ENCODE data around the gene C1orf52. TPM values are rescaled to one million over a fixed set of nuclear protein-coding genes. Genes with fewer than 3 reads are reported as not detected.
"Not testable (repeated sequence)": the region's sequence is repeated elsewhere in the genome, so short reads cannot be mapped to it uniquely, and the experiment has no call there.

C1orf52 gene
- total RNA-seq, 1 experiment from 2014 or later, result 22.5 TPM

DNA sequence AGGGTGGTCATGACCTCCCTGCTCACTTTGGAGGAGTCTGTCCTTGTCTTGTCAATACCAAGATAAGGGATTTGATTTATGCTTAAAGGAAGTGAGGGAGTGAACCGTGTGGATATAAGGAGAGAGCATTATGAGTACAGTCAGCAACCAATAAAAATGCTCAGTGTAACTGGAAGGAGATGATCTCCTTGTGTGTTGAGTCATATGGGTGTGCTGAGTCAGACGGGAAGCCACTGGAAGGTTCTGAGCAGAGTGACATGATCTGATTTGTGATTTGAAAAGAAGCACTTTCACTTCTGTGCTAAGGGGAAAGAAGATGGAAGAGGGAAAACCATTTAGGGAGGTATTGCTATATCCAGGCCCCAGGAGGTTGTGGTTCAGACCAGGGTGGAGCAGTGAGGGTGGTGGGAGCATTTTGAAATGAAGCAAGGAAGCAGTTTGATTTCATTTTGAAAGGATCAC, 19.4 kb upstream of the C1orf52 start:
- peak; percentile 97 for DNase-seq (ENCODE audit: low read depth)

DNA sequence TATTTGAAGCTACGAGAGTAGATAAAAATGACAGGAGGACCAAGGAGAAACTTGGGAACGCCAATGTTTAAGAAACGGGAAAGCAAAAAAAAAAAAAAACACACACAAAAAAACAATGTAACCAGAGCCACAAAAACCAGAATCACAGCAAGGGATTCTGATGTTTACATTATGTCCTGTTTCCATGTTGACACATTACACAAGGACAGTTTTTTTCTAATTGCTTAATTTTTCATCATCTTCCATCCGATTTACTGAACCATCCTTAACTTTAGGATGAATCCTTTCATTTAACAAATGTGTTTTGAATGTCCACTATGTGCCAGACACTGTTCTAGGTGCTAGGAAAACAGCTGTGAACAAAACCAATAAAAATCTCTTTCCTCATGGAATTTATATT, 18.3 kb upstream of the C1orf52 start:
- DNase-seq (ENCODE audit: low read depth), result no peak

DNA sequence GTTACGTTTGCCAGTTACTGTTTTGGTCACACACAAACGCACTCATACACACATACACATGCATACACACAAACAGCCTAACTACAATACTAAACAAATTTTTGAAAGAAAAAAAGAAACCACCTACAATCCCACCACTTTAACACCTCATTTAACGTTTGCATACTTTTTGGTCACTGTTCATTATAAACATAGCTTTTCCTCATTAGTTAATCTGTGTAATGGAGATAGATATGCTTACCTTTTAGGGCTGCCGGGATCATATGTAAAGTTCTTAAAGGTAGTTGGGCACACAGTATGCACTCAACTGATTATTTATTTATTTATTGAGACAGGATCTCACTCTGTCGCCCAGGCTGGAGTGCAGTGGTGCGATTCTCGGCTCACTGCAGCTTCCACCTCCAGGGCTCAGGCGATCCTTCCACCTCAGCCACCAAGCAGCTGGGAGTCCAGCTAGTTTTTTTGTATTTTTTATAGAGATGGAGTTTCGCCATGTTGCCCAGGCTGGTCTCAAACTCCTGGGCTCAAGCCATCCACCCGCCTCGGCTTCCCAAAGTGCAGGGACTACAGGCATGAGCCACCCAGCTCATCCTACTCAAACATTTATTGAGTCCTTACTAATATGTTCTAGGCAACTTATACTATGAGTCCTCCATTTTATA, 17.6 kb upstream of the C1orf52 start:
- no peak for DNase-seq (ENCODE audit: low read depth)

DNA sequence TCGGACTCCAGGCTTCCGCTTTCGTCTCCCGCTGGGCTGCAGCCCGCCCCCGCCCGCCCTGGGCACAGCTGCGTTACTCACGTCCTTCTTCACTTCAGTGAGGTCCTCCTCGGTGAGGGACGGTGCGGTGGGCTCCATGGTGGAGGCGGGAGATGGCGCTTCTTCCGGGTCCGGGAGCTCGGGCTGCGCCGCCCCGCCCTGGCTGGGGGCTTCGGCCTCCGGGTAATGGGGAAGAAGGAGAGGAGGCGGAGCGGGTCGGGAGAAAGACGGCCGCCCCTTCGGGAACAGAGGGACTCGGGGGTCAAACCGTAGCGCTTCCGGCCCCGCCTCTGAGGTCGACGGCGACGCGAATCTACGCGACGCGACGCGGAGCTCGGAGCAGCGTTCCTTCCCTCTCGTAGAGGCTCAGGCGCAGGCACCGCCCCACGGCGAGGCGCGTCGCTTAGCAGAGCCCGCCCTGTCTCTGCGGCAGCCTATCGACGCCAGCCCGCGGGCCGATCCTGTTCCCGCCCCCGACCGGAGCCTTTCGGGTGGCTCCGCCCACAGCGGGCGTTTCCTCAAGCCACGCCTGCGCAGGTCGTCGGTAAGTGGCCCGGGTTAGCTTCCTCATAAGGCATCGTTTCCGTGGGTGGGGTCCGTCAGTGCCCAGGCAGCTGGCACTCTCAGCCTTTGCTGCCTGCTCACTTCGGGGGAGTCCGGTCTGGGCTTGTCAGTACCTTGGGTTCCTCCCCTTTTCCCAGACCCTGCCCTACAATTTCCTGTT, 16.9 kb upstream of the C1orf52 start, which contains the start of gene BCL10:
Gene BCL10 (minus strand): TSS at position 418 of the 763 bp plus-strand sequence. CDS start 280 bp downstream, at position 138.
- DNase-seq (ENCODE audit: low read depth), result peak; percentile 99

DNA sequence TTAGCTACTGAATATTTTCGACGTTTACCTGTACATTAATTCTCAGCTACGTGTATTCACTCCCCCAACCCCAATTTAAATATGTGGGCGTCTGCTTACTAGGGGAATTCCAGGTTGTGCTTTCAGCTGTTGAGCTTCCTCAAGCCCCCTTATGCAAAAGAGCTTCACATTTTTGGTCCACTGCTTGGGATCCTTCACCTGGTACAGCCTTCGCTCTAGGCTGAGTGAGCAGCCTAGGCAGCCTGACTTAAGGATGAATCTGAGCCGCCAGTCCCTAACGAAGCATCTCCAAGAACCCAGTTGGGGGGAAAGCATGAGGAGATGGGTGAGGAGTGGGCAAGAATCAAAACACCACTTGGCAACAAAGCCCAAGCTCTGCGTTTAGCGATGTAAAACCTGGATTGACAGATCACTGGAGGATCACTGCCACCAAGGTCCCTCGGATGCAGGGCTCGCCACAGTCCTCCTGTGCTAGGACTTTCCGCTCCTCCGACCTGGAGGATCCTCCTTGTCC, 16.3 kb upstream of the C1orf52 start:
- DNase-seq (ENCODE audit: low read depth), result no peak

DNA sequence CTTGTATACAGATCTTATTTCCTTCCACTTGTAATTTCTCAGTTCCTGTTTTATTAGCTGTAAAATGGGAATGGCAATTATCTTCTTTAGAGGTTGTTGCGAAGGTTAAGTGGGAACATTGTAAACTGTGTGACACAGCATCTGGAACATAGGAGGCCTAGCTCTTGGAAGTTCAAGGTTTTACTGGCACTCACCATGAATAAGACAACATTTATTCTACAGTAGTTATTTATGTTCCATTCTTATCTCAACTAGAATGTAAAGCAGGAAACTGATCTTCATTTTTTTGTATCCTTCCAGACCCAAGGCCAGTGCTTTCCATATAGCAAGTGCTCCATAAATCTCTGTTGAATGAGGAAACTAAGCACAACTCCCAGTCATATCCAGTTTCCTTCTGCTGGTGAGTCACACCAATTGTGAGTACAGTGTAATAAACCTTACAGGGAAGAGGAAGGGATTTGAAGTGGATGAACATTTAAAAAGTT, 15.5 kb upstream of the C1orf52 start:
- DNase-seq (ENCODE audit: low read depth), result peak; percentile 73

DNA sequence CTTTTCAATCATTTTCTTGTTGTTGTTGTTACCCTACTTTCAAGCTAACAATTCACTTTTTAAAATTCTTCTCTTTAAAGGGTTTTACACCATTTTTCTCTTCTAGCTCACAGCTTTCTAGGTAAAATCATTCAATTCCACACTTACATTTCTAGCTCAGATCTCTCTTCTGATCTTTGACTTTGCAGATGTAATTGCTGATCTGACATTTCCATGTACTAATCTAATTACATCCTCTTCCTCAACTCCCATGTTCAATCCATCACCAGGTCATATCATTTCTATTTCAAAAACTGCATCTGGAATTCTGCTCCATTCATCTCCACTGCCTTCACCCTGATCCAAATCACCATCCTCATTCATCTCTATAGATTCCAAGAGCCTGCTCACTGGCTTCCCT, 13.9 kb upstream of the C1orf52 start:
- no peak for DNase-seq (ENCODE audit: low read depth)

DNA sequence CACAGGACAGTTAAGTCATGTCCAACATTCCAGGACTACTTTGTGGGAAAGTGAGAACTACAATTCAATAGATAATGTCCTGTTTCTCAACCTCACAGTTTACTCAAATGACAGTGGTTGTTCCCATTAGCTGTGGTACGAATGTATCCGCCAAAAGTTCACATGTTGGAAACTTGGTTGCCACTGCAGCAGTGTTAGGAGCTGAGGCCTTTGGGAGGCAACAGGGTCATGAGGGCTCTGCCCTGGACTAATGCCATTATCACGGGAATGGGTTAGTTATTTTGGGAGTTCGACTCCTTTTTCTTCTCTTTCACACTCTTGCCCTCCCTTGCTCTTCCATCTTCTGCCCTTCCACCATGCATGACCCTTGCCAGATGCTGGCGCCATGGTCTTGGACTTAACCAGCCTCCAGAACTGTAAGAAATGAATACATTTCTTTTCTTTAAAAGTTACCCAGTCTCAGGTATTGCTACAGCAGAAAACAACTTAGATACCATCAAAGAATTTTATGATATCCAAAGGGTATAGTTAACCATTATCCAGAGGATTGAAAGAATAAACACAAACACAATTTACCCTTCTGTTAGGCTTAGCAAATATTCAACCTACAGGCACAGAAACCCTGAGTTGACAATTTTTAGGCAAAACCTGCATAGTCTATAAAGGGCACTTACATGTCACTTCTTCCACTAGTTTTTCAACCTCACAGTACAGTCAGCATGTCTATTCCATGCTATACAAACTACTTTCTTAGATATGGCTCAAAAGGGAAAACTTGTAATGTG, 9.5 kb upstream of the C1orf52 start:
- no peak for DNase-seq (ENCODE audit: low read depth)

DNA sequence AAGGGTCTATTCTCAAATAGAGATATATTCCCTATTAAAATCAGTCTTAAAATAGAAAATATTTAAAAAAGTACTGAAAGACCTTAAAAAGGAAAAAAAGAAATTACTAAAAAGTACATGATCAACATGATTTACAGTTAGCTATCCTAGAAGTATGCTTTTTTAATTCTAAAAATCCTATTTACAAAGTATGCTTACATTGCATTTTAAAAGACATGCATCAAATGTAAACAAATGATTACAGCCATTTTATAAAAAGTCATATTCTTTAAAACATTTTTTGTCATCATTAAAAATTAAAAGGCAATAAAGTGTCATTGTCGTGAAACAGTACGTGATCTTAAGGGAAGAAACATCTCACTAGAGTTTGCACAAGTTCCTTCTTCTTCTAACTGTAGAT, 7.9 kb upstream of the C1orf52 start:
- no peak for DNase-seq (ENCODE audit: low read depth)

DNA sequence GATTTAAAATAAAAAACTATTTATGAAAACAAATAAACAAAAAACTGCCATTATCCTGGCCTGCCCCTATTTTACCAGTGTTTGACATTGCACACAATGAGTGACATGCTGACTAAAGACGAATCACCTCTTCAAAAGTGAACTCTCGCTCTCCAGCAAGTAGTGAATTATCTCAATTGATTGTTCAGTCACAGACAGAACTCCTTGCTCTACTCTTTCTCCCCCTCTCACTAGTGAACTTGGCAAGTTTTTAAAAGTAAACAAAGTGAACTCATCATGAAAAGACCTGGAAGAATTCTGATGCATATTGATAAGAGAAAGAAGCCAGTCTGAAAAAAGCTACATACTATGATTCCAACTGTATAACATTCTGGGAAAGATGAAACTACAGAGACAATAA, 4.7 kb upstream of the C1orf52 start:
- no peak for DNase-seq (ENCODE audit: low read depth)

DNA sequence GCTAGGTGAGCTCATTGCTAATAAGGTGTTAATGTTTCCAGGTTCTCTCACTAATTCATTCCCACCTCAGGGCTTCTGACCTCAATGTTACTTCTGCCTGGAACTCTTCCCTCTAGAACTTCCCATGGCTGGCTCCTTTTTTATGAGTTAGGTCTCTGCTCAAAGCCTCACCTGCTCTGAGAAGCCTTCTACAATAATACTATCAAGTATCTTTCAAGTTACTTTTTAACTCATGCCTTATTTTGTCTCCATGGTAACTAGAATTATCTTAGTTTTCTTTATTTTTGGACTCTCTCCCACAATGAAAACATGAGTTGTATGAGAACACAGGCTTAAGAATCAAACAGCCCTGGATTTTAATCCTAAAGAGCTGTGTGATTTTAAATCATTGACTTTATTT, 3.5 kb upstream of the C1orf52 start:
- DNase-seq (ENCODE audit: low read depth), result no peak

DNA sequence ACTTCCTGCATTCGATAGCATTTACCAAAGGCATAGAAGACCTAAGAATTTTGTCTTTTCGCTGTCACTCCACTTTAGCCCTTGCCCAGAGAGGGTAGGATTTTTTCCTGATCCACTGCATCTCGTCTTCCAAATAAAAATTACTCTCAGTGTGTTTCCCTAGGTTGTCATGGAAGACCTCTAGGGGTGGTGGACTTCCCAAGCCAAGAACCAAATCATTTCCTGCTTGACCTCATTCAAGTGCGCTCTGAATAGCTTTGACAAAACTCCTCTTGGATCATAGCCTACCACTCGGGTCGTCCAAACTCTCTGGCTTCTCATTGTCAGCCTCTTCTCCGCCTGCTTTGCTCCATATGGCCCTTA, 431 bp upstream of the C1orf52 start:
- DNase-seq (ENCODE audit: low read depth), result peak; percentile 57

DNA sequence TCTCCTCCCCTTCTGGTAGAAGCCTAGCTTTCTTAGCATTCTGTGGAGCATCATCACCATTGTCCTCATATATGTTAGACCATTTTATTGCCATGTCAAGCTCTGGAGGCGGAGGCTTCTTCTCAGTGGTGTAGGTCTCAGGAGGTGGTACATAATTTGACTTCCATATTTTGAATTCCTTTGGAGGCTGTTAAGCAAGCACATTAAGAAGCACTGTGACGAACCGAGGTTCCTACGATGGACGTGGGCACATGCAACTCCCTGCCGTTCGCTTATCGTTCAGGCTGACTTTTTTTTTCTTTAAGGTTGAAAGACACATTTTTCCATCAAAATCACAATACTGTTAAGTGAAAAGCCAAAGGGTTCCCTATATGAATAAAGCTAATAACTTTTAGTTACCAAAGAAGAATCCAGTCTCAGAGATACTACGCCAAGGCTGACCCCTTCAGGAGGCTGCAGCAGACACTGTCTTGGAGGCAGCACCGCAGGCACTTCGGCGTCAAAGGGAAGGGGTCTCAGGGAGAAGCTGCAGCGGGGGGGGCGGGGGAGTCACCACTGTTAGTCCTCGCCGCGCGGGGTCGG, 835 bp downstream of the C1orf52 start:
- no peak for DNase-seq (ENCODE audit: low read depth)

DNA sequence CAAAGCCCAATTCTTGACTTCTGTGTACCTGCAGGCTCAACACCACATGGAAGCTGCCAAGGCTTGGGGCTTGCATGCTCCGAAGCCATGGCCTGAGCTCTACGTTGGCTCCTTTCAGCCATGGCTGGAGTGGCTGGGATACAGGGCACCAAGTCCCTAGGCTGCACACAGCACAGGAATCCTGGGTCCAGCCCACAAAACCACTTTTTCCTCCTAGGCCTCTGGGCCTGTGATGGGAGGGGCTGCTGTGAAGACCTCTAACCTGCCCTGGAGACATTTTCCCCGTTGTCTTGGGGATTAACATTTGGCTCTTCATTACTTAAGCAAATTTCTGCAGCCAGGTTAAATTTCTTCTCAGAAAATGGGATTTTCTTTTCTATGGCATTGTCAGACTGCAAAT, 10.4 kb downstream of the C1orf52 start:
- not testable (repeated sequence) for DNase-seq (ENCODE audit: low read depth)

DNA sequence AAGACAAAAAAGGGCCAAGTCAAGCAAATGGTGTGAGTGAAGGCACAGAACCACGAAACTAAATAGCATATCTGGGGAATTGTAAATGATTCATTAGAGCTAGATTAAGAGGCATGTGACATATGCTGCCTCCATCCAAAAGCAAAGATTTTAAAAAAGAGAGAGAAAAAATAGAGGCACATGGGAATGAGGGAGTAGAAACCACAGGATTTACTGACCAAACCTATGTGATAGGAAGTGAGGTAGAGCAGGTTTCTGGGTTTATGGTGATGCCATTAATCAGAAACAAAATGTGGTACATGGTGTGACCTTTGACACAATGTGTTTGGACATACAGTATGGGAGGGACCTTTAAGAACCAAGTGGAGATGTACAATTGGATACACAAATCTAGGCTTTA, 13.6 kb downstream of the C1orf52 start:
- DNase-seq (ENCODE audit: low read depth), result no peak

DNA sequence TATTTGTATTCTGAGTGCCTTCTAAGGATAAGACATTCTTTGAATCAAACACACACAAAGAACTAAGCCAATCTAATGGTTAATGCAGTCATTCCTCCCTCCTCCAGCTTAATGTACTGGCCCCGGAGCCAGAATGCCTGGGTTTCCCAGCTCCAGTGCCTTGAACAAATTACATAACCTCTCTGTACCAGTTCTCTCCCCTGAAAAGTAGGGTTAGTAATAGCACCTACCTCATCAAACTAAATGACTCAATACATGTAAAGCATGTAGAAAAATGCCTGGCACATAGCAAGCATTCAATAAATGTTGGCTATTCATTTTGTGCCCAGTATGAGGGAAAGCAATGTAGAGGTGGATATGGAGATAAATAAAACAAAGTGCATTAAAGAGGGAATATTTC, 14.0 kb downstream of the C1orf52 start:
- DNase-seq (ENCODE audit: low read depth), result no peak

DNA sequence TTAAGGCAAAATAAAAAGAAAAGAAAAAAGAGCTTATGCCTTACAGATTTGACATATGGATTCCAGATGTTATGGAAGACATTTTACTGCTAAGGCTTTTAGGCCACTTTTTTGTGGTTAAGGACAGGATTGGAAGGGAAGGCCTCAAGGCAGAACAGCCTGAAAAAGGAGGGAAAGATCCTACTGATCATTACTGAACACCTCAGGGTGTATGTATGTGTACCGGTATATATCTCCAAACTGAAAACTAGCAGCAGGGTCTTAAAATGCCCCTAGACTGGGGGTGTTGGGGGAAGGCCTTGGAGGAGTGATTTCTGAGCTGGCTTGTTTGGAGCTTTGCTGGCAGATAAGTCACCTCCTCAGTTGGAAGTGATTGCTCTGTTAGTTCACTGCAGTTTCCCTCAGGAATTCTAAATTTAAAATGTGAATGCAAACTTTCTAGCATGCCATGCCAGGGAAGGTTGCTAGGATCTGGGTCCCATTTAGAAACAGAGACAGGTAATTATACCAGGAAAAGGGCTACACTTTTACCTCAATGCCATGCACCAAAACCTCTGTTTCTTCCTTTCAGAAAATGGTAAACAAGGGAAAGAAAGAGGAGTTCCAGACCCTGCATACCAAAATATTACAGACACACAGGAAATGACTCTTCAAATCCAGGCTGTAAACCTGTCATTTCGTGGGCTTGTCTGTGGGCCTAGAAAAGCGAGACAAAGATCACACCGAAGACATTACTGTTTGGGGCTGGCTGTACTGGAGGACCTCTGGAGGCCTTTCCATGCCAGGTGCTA, 15.0 kb downstream of the C1orf52 start:
- peak; percentile 80 for DNase-seq (ENCODE audit: low read depth)

DNA sequence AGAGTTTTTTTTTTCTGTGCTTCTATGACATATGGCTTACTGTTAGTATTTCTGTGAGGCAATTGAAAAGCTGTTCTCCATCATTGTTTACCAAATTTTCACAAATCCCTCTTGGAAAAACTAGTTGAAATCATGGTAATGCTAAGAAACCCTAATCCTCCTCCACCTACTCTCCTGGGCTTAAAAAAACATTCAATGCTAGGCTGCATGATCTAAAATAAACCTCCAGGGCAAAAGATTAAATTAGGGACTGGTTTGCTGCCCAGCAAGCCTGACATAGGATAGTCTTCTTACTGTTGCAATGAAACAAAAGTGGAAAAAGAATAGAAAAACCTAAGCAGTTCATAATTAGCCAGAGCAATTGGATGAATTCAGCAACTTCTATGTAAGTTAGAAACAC, 16.1 kb downstream of the C1orf52 start:
- DNase-seq (ENCODE audit: low read depth), result peak; percentile 13

DNA sequence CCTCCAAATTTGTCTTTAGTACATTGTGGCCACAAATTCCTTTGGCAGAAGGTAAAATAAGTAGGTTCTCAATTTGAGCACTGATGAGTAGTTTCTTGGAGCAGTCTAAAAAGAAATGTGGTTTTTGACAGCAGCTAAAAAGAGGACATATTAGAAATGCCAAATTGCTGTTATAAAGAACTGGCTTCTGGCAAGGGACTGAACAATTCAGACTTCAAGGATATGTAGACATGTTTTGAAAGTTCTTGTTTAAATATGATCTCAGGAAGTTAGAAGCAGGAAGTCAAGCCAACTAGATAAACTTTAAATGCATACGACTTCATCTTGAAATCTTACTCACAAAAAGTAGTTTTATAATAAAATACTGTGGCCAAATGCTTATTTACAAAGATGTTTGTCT, 18.8 kb downstream of the C1orf52 start:
- DNase-seq (ENCODE audit: low read depth), result no peak

DNA sequence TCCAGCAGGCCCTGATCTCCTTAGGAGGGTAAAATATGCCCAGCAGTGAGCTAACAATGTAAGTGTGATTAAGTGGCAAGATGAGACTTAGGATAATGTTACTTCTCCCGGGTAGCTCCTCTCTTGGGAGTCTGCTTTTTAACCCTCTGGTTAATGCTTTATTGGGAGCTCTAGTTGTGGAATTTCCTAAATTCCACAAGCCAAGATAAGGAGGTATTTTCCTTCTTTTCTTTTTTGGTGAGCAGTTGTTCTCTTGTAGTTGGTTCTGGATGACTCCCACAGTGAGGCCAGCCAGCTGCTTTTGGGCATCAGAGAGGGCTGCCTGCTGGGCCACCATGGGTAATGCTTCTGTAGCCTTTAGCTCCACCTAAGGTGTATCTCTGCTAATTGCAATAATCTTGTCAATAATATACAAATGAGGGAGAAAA, 19.3 kb downstream of the C1orf52 start:
- DNase-seq (ENCODE audit: low read depth), result peak; percentile 30

DNA sequence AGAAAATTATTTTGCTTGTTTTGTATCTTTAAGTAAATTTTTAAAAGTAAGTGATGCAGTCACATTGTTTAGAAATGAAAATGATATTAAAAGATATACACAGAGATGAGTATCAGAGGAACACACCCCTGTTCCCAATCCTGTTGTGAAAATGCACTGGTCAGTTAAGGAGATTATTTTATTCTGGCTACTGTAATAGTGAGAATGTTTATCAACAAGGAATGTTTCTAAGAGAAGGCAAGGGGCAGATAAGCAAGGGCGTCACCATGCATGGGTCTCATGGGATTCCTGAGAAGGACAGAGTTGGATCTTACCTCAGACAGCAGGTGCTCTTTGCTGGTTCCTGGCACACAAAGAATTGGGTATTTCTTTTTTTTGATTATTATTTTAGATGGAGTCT, 21.8 kb downstream of the C1orf52 start:
- DNase-seq (ENCODE audit: low read depth), result no peak
